Thyroid gland (tissue), 4 donors: ENCODE measurements around the gene RIPOR3. TPM values are rescaled to one million over a fixed set of nuclear protein-coding genes. Genes with fewer than 3 reads are reported as not detected.

Experiments
- DNase-seq, 2 donors: peaks; one replicate each; pipeline ENCODE4 v3.0.0-alpha.2; 2019
- H3K27ac ChIP-seq, 3 donors: fragments of 200-600 bp; sonication (generic); 1 replicate in 2 of 3; 2 replicates in 1 of 3; pipeline ENCODE4 v1.5.1; 2016 to 2019; ENCODE audit warnings: mild to moderate bottlenecking in 1 of 3, moderate library complexity in 1 of 3
- H3K27me3 ChIP-seq: fragments of 200-600 bp; sonication (generic); one replicate; pipeline ENCODE4 v1.5.1; 2019
- H3K36me3 ChIP-seq, 2 donors: fragments of 200-600 bp; sonication (generic); one replicate each; pipeline ENCODE4 v1.5.1; 2016 to 2019
- H3K4me1 ChIP-seq, 2 donors: fragments of 200-600 bp; sonication (generic); one replicate each; pipeline ENCODE4 v1.5.1; 2017 to 2019
- H3K4me3 ChIP-seq, 3 donors: fragments of 200-600 bp; sonication (generic); replicated peaks in 1 of 3; 1 replicate in 2 of 3; 2 replicates in 1 of 3; pipeline ENCODE4 v1.5.1; 2016; ENCODE audit warnings: mild to moderate bottlenecking in 1 of 3
- H3K9me3 ChIP-seq: fragments of 200-600 bp; sonication (generic); one replicate; pipeline ENCODE4 v1.5.1; 2017
- POLR2A ChIP-seq, 2 donors: fragments of 450-650 bp; IDR thresholded peaks; one replicate each; pipeline ENCODE4 v1.6.1; 2017; ENCODE audit warnings: antibody characterized with exemption in 2 of 2, mild to moderate bottlenecking in 2 of 2, moderate library complexity in 1 of 2
- WGBS, 2 donors: methylation state at CpG; one replicate each; pipeline ENCODE4 v1.1.5; 2017; 5-methylcytosine and 5-hydroxymethylcytosine counted together
- intact Hi-C: fragments of 100-400 bp; cut with DNase I; formaldehyde crosslinking; loops from one replicate; pipeline ENCODE4 v1.15.1; 2023
- total RNA-seq, 4 donors: library from RNA; depleted of rRNA; stranded (reverse); fragments of >200 nt; gene quantifications; one replicate each; pipeline ENCODE4 v1.2.3, GENCODE V29; 2016
- TF ChIP-seq, protein P1 (sequence below), 6 experiments: fragments of 200-600 bp in 3 of 6; fragments of 450-650 bp in 3 of 6; sonication (generic) in 3 of 6; IDR thresholded peaks; one replicate each; pipeline ENCODE4 v1.5.1; 2016 to 2019; ENCODE audit warnings: antibody characterized with exemption in 6 of 6, mild to moderate bottlenecking in 2 of 6, inconsistent platforms in 1 of 6, moderate library complexity in 1 of 6

The RIPOR3 gene
- total RNA-seq, 4 donors from 2014 or later = 6.2 to 23.9 (median 9.5) TPM

DNA sequence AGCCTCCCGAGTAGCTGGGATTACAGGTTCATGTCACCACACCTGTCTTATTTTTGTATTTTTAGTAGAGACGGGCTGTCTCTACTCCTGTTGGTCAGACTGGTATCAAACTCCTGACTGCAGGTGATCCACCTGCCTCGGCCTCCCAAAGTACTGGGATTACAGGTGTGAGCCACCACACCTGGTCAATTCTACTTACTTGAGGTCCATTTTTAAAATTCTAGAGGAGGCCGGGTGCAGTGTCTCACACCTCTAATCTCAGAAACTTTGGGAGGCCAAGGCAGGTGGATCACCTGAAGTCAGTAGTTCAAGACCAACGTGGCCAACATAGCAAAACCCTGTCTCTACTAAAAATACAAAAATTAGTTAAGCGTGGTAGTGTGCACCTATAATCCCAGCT is 7.8 kb downstream of the RIPOR3 start:
- Histone ChIP-seq H3K27me3 (no peaks in the 10 kb centered on the region), H3K4me3 (no peak overlapping the region), H3K36me3 (no peaks in the 10 kb centered on the region), H3K9me3 (no peaks in the 10 kb centered on the region), H3K27ac (no peak overlapping the region), H3K4me1 (peaks cover 5 to 10% of the 10 kb centered on the region in 2 donors)
- DNase-seq = no peak
- intact Hi-C loops = no loop called here
- TF ChIP-seq POLR2A (IDR thresholded peaks at IDR 0.05) = no peak
- TF ChIP-seq, protein P1, sequence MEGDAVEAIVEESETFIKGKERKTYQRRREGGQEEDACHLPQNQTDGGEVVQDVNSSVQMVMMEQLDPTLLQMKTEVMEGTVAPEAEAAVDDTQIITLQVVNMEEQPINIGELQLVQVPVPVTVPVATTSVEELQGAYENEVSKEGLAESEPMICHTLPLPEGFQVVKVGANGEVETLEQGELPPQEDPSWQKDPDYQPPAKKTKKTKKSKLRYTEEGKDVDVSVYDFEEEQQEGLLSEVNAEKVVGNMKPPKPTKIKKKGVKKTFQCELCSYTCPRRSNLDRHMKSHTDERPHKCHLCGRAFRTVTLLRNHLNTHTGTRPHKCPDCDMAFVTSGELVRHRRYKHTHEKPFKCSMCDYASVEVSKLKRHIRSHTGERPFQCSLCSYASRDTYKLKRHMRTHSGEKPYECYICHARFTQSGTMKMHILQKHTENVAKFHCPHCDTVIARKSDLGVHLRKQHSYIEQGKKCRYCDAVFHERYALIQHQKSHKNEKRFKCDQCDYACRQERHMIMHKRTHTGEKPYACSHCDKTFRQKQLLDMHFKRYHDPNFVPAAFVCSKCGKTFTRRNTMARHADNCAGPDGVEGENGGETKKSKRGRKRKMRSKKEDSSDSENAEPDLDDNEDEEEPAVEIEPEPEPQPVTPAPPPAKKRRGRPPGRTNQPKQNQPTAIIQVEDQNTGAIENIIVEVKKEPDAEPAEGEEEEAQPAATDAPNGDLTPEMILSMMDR (IDR thresholded peaks at IDR 0.05) = no peak
- 90 to 92% methylated on average over 6 of the region's 6 CpGs for WGBS, 2 donors

DNA sequence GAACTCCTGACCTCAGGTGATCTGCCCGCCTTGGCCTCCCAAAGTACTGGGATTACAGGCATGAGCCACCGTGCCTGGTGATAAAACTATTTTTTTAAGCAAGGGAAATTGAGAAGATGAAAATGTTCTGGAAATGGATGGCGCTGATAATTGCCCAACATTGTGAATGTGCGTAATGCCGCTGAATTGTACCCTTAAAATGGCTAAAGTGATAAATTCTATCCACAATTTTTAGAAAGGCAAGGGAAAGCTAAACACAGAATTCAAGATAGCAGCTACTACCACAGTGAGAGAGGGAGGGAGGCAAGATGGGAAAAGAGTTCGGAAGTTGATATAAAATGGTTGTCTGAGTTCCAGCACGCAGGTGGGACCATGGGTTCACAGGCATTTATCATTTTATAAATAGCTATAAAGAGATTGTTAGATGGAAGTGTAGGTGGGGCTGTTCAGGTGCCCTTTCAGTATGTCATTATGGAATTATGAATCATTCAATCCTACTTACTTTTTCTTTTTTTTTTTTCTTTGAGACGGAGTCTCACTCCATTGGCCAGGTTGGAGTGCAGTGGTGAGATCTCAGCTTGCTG is 8.3 kb downstream of the RIPOR3 start:
- WGBS, 2 donors = 94% methylated on average over 8 of the region's 8 CpGs
- DNase-seq = no peak
- intact Hi-C loops = no loop called here
- Histone ChIP-seq H3K27me3 (no peaks in the 10 kb centered on the region), H3K4me1 (peaks cover 10 to 15% of the 10 kb centered on the region in 2 donors), H3K27ac (no peak overlapping the region), H3K36me3 (no peaks in the 10 kb centered on the region), H3K4me3 (no peak overlapping the region), H3K9me3 (no peaks in the 10 kb centered on the region)
- TF ChIP-seq, protein P1 (IDR thresholded peaks at IDR 0.05) = no peak
- no peak for TF ChIP-seq POLR2A (IDR thresholded peaks at IDR 0.05)

DNA sequence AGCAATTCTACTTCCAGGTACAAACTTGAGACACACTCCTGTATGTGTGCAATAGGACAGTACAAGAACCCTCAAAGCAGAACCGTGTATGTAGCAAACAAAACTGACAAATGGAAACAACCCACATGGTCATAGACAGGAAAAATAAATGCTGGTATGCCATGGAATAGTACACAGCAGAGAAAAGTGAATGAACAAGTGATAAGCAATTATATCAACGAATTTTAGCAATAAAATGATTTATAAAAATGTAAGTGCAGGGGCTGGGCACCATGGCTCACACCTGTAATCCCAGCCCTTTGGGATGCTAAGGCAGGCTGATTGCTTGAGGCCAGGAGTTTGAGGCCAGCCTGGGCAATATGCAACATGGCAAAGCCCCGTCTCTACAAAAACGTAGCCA is 9.3 kb downstream of the RIPOR3 start:
- peaks cover 10 to 19% of the 10 kb centered on the region in 2 donors for H3K4me1 ChIP-seq
- H3K27me3 ChIP-seq = no peaks in the 10 kb centered on the region
- WGBS, 2 donors = 79 to 80% methylated on average over 4 of the region's 4 CpGs
- no peak for TF ChIP-seq POLR2A (IDR thresholded peaks at IDR 0.05)
- TF ChIP-seq, protein P1 (IDR thresholded peaks at IDR 0.05) = no peak
- DNase-seq = no peak
- H3K4me3 ChIP-seq = no peak overlapping the region
- no peaks in the 10 kb centered on the region for H3K36me3 ChIP-seq
- intact Hi-C loops = no loop called here
- H3K9me3 ChIP-seq = no peaks in the 10 kb centered on the region
- H3K27ac ChIP-seq = no peak overlapping the region

GRCh38 chr20:50681359-50682064 is 9.8 kb downstream of the RIPOR3 start:
- intact Hi-C loops = no loop called here
- no peak for DNase-seq
- Histone ChIP-seq H3K27ac (no peak overlapping the region), H3K27me3 (no peaks in the 10 kb centered on the region), H3K36me3 (no peaks in the 10 kb centered on the region), H3K4me3 (no peak overlapping the region), H3K9me3 (no peaks in the 10 kb centered on the region), H3K4me1 (peaks cover 10 to 19% of the 10 kb centered on the region in 2 donors)
- no peak for TF ChIP-seq POLR2A (IDR thresholded peaks at IDR 0.05)
- TF ChIP-seq, protein P1 (IDR thresholded peaks at IDR 0.05) = no peak
- WGBS, 2 donors = 63 to 78% methylated on average over 12 of the region's 12 CpGs
